Upper lobe of right lung (tissue), 1 donor: ENCODE measurements around the gene CDH4. TPM values are rescaled to one million over a fixed set of nuclear protein-coding genes. Genes with fewer than 3 reads are reported as not detected.

ENCODE experiments used
- ATAC-seq: fragments of 200-7000 bp; cut with Tn5 transposase; one replicate; pipeline ENCODE4 v1.9.1; 2020; ENCODE audit warnings: mild to moderate bottlenecking, moderate library complexity
- DNase-seq: peaks from one replicate; pipeline ENCODE4 v3.0.0-alpha.2; 2020
- H3K27ac ChIP-seq: fragments of 200-600 bp; one replicate; pipeline ENCODE4 v1.8.0; 2022
- H3K27me3 ChIP-seq: fragments of 200-600 bp; one replicate; pipeline ENCODE4 v1.8.0; 2022; ENCODE audit warnings: mild to moderate bottlenecking
- H3K36me3 ChIP-seq: fragments of 200-600 bp; one replicate; pipeline ENCODE4 v1.8.0; 2022
- H3K4me1 ChIP-seq: fragments of 200-600 bp; one replicate; pipeline ENCODE4 v1.8.0; 2022
- H3K4me3 ChIP-seq: fragments of 200-600 bp; one replicate; pipeline ENCODE4 v1.8.0; 2022; ENCODE audit warnings: mild to moderate bottlenecking
- H3K9me3 ChIP-seq: fragments of 200-600 bp; one replicate; pipeline ENCODE4 v1.8.0; 2022
- CTCF ChIP-seq: fragments of 200-600 bp; IDR thresholded peaks from one replicate; pipeline ENCODE4 v1.8.0; 2022; ENCODE audit warnings: antibody characterized with exemption
- intact Hi-C: fragments of 100-400 bp; cut with DNase I; formaldehyde crosslinking; loops from one replicate; pipeline ENCODE4 v1.11.0; 2022
- total RNA-seq: library from RNA; stranded (reverse); fragmentation: NEBNext Ultra II Directional; extraction: Animal tissue kit (Norgen Biotek cat#: 25700); gene quantifications from one replicate; pipeline ENCODE4 v1.2.1, GENCODE V29; 2021
- donor health status: DM: no; HTN: yes; CAD: no; lungs with severe emphysema.

CDH4 gene
- total RNA-seq, 1 donor from 2014 or later, result 0.23 TPM

GRCh38 chr20:61307686-61308476, 55.8 kb downstream of the CDH4 start:
- no peak for ATAC-seq
- no peak for TF ChIP-seq CTCF
- H3K4me3 ChIP-seq, result no peak overlapping the region

GRCh38 chr20:61308477-61308774, 56.4 kb downstream of the CDH4 start:
- ATAC-seq, result no peak
- TF ChIP-seq CTCF, result no peak
- no peak overlapping the region for H3K27ac ChIP-seq

More at GRCh38 chr20:61307686-61308476, 55.8 kb downstream of the CDH4 start:
- intact Hi-C loops, result no loop called here
- DNase-seq, result no peak
- H3K9me3 ChIP-seq, result no peaks in the 10 kb centered on the region
- peaks cover 2% of the 10 kb centered on the region for H3K27me3 ChIP-seq
- no peak overlapping the region for H3K27ac ChIP-seq
- no peaks in the 10 kb centered on the region for H3K36me3 ChIP-seq
- H3K4me1 ChIP-seq, result no peaks in the 10 kb centered on the region

GRCh38 chr20:61310954-61311353, 58.9 kb downstream of the CDH4 start:
- intact Hi-C loops, result no loop called here
- ATAC-seq, result no peak
- no peak for DNase-seq
- Histone ChIP-seq H3K4me3 (no peak overlapping the region), H3K9me3 (no peaks in the 10 kb centered on the region), H3K4me1 (no peaks in the 10 kb centered on the region), H3K36me3 (no peaks in the 10 kb centered on the region), H3K27ac (no peak overlapping the region), H3K27me3 (peaks cover 10% of the 10 kb centered on the region)
- TF ChIP-seq CTCF, result no peak

More at GRCh38 chr20:61308477-61308774, 56.4 kb downstream of the CDH4 start:
- H3K36me3 ChIP-seq, result no peaks in the 10 kb centered on the region
- H3K9me3 ChIP-seq, result no peaks in the 10 kb centered on the region
- no peak overlapping the region for H3K4me3 ChIP-seq
- intact Hi-C loops, result no loop called here
- H3K4me1 ChIP-seq, result no peaks in the 10 kb centered on the region
- no peak for DNase-seq
- peaks cover 7% of the 10 kb centered on the region for H3K27me3 ChIP-seq

- no peak overlapping the region for H3K27ac ChIP-seq
- DNase-seq (no peak), ATAC-seq (no peak)
- peaks cover 10% of the 10 kb centered on the region for H3K27me3 ChIP-seq
- TF ChIP-seq CTCF, result no peak
- H3K4me1 ChIP-seq, result no peaks in the 10 kb centered on the region
- H3K9me3 ChIP-seq, result no peaks in the 10 kb centered on the region
- no peaks in the 10 kb centered on the region for H3K36me3 ChIP-seq
- no peak overlapping the region for H3K4me3 ChIP-seq
- intact Hi-C loops, result no loop called here
These were observed 59.8 kb downstream of the CDH4 start for GRCh38 chr20:61311656-61312387.

- H3K4me3 ChIP-seq, result no peak overlapping the region
- DNase-seq, result no peak
- no peaks in the 10 kb centered on the region for H3K4me1 ChIP-seq
- no peak for TF ChIP-seq CTCF
- H3K27me3 ChIP-seq, result peaks cover 10% of the 10 kb centered on the region
- no peak overlapping the region for H3K27ac ChIP-seq
- no peak for ATAC-seq
- intact Hi-C loops, result no loop called here
- H3K9me3 ChIP-seq, result no peaks in the 10 kb centered on the region
- no peaks in the 10 kb centered on the region for H3K36me3 ChIP-seq
These were observed 60.9 kb downstream of the CDH4 start for GRCh38 chr20:61312925-61313324.
